K562 (cell line): ENCODE measurements around the gene COX18.

Experiments used
- BHLHE40 ChIP-seq: IDR thresholded peaks from 2 replicates; pipeline ENCODE4 v1.6.1; 2011; ENCODE audit warnings: low read length, improper control_type of control experiment
- CHD4 ChIP-seq: fragments of 200-600 bp; sonication (generic); IDR thresholded peaks from 3 replicates; pipeline ENCODE4 v1.6.1; 2012; ENCODE audit warnings: low read depth, mild to moderate bottlenecking, mixed read lengths, low read length, inconsistent platforms; ENCODE audit not compliant: insufficient read depth, insufficient replicate concordance, poor library complexity, severe bottlenecking
- CHD7 ChIP-seq: fragments of 200-600 bp; sonication (generic); IDR thresholded peaks from one replicate; pipeline ENCODE4 v1.6.1; 2012; ENCODE audit warnings: mild to moderate bottlenecking, low read depth, low read length, inconsistent platforms
- ELK1 ChIP-seq: sonication (generic); formaldehyde crosslinking; IDR thresholded peaks from 2 replicates; pipeline ENCODE4 v1.8.1; 2022; ENCODE audit warnings: missing genetic modification reagents
- MYC ChIP-seq, 2 experiments: fragments of 250-450 bp in 1 of 2; sonication (Bioruptor Pico) in 1 of 2; IDR thresholded peaks; 2 replicates each; pipeline versions ENCODE4 v1.5.1 to v1.6.1; 2012 to 2021; ENCODE audit warnings: low read depth in 2 of 2, borderline replicate concordance in 1 of 2, improper control_type of control experiment in 1 of 2, low read length in 1 of 2, mild to moderate bottlenecking in 1 of 2, moderate library complexity in 1 of 2
- PHF8 ChIP-seq: fragments of 200-600 bp; sonication (generic); IDR thresholded peaks from 2 replicates; pipeline ENCODE4 v1.6.1; 2012; ENCODE audit warnings: mixed run types, mild to moderate bottlenecking, inconsistent platforms, low read length, moderate library complexity, borderline replicate concordance
- PRDM10 ChIP-seq: fragments of 450-650 bp; IDR thresholded peaks from 2 replicates; pipeline ENCODE4 v1.6.1; 2018; ENCODE audit not compliant: partially characterized antibody
- SMC3 ChIP-seq: conservative IDR thresholded peaks from 2 replicates; pipeline ENCODE4 v1.6.1; 2011; ENCODE audit warnings: low read depth, low read length, improper control_type of control experiment; ENCODE audit not compliant: insufficient read depth
- SNIP1 ChIP-seq: fragments of 450-650 bp; IDR thresholded peaks from 2 replicates; pipeline ENCODE4 v1.7.1; 2017; ENCODE audit warnings: low read depth, mild to moderate bottlenecking
- SP2 ChIP-seq: IDR thresholded peaks from 2 replicates; pipeline ENCODE4 v1.6.1; 2011; ENCODE audit warnings: mild to moderate bottlenecking, low read depth, low read length, moderate library complexity; ENCODE audit not compliant: poor library complexity, severe bottlenecking; ENCODE audit errors: extremely low read depth
- SREBF2 ChIP-seq: sonication (generic); formaldehyde crosslinking; IDR thresholded peaks from 2 replicates; pipeline ENCODE4 v1.4.0; 2020; ENCODE audit warnings: mild to moderate bottlenecking, missing genetic modification reagents
- TRIM25 ChIP-seq: fragments of 450-650 bp; IDR thresholded peaks from 2 replicates; pipeline ENCODE4 v1.7.0; 2016; ENCODE audit warnings: borderline replicate concordance
- ZNF174 ChIP-seq: fragments of 250-450 bp; sonication (Bioruptor Pico); IDR thresholded peaks from 2 replicates; pipeline ENCODE4 v1.4.0; 2020; ENCODE audit warnings: mild to moderate bottlenecking
- ZSCAN29 ChIP-seq: fragments of 450-650 bp; IDR thresholded peaks from 2 replicates; pipeline ENCODE4 v1.6.1; 2017

- no peak for TF ChIP-seq BHLHE40
- TF ChIP-seq MYC (IDR thresholded peaks at IDR 0.05; ENCODE audit: low read depth, low read length), result no peak
- TF ChIP-seq MYC (CRISPR knock-in tag; IDR thresholded peaks at IDR 0.05; ENCODE audit: borderline replicate concordance, low read depth), result no peak
- no peak for TF ChIP-seq ZSCAN29
- no peak for TF ChIP-seq CHD7
- no peak for TF ChIP-seq CHD4
- no peak for TF ChIP-seq ELK1 (CRISPR knock-in tag)
- no peak for TF ChIP-seq SP2
- no peak for TF ChIP-seq SNIP1
- no peak for TF ChIP-seq TRIM25
- TF ChIP-seq ZNF174 (CRISPR knock-in tag), result no peak
- TF ChIP-seq SREBF2 (CRISPR knock-in tag), result no peak
- TF ChIP-seq SMC3, result no peak
- no peak for TF ChIP-seq PHF8
- TF ChIP-seq PRDM10, result no peak
These were observed 50.9 kb downstream of the COX18 start for GRCh38 chr4:73018595-73018994.
